ENCODE results near the gene MC1R. TPM values are rescaled to one million over a fixed set of nuclear protein-coding genes. Genes with fewer than 3 reads are reported as not detected.
A peak's percentile ranks its signal among the peaks of the same experiment; 100 is the strongest.

Gene MC1R
- total RNA-seq, 2 experiments from 2014 or later: 0.85 to 1.3 TPM

- Mint-ChIP-seq H3K9me3 (no peaks in the 10 kb centered on the region), H3K36me3 (peaks cover 44% of the 10 kb centered on the region), H3K4me1 (ENCODE audit: low read depth) (no peaks in the 10 kb centered on the region), H3K27me3 (no peaks in the 10 kb centered on the region), H3K27ac (no peak overlapping the region), H3K4me3 (no peak overlapping the region)
- ChIA-PET POLR2A (no interaction called here), CTCF (no interaction called here)
- no peak for DNase-seq
- intact Hi-C loops (cut with micrococcal nuclease): no loop called here
Measured at GRCh38 chr16:89884041-89884421, 34.6 kb upstream of the MC1R start.

- H3K4me3 Mint-ChIP-seq: no peak overlapping the region
- H3K4me1 Mint-ChIP-seq (ENCODE audit: low read depth): peaks cover 9% of the 10 kb centered on the region
- intact Hi-C loops (cut with micrococcal nuclease): no loop called here
- no peak overlapping the region for H3K27ac Mint-ChIP-seq
- no peaks in the 10 kb centered on the region for H3K9me3 Mint-ChIP-seq
- H3K27me3 Mint-ChIP-seq: no peaks in the 10 kb centered on the region
- ChIA-PET CTCF (interaction anchor here (0.6 to 2.0 kb wide), 2 partner anchors 23 to 28 kb away, joined by 3 to 8 read pairs; no protein-coding TSS in a partner anchor), POLR2A (interaction anchor here (1.5 kb wide), 1 partner anchor 9 kb away, joined by 3 read pairs; no protein-coding TSS in a partner anchor)
- DNase-seq: no peak
- H3K36me3 Mint-ChIP-seq: peaks cover 56% of the 10 kb centered on the region
Measured at GRCh38 chr16:89887243-89887642, 31.4 kb upstream of the MC1R start.

DNA sequence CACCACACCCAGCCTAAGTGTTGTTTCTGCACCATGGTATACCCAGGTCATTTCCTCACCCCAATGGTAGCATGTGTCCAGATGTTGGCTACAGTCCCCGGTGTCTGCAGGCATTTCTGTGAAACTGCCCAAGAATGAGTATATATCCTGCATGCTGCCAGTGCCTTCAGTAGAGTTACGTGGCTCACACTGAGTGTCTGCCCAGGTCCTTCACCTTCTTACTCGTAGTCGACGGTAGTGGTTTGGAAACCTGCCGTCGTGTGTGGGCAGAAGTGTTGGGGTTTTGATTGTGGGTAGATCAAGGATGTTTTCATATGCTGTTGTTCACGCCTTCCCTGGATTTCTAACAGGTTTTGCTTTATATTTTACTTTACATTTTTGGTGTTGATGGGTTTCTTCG, 28.5 kb upstream of the MC1R start:
- peaks cover 44% of the 10 kb centered on the region for H3K36me3 Mint-ChIP-seq
- H3K27ac Mint-ChIP-seq: peak overlapping the region; percentile 33
- POLR2A ChIA-PET: no interaction called here
- H3K27me3 Mint-ChIP-seq: no peaks in the 10 kb centered on the region
- CTCF ChIA-PET: interaction anchor here (1.1 kb wide), 1 partner anchor 20 kb away, joined by 3 read pairs; no protein-coding TSS in a partner anchor
- H3K9me3 Mint-ChIP-seq: no peaks in the 10 kb centered on the region
- intact Hi-C loops (cut with micrococcal nuclease): no loop called here
- H3K4me3 Mint-ChIP-seq: no peak overlapping the region
- H3K4me1 Mint-ChIP-seq (ENCODE audit: low read depth): peaks cover 9% of the 10 kb centered on the region
- peak; percentile 73 for DNase-seq

DNA sequence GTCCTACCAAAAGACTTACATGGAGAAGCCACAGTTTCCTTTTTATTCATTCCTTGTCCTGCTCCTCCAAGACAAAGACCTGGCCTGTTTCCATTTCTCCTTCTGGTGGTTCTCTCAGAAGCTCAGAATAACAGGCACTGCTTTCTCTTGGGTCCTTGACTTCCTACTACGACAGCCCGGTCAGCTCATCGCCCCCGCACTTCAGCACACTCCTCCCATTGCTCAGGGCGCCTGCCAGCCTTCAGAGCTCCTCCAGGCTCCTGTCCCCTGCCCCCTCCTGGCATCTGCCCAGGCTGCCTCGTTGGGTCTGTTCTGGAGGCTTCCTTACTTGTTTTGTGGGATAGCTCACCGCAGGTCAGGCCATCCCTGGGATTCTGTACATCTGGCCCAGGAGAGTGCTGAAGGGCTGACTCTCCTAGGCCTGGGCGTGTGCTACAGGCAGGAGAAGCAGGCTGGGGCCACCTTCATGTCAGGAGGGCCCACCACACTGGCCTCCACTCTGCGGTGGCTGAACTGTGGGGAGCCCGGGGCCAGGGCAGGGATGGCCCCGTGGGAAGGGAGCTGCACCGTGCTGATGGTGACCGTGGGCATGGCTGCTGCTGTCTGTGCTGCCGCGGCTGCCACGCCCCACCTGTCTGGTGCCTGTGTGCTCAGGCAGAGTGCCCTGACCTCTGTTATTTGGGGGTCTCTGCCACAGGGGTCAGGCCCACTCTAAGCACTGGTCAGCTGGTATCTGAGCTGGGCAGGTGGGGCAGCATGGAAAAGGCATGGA, 27.6 kb upstream of the MC1R start:
- H3K36me3 Mint-ChIP-seq: peaks cover 40% of the 10 kb centered on the region
- CTCF ChIA-PET: interaction anchor here (0.9 to 1.1 kb wide), 2 partner anchors 19 to 191 kb away, joined by 3 read pairs; no protein-coding TSS in a partner anchor

DNA sequence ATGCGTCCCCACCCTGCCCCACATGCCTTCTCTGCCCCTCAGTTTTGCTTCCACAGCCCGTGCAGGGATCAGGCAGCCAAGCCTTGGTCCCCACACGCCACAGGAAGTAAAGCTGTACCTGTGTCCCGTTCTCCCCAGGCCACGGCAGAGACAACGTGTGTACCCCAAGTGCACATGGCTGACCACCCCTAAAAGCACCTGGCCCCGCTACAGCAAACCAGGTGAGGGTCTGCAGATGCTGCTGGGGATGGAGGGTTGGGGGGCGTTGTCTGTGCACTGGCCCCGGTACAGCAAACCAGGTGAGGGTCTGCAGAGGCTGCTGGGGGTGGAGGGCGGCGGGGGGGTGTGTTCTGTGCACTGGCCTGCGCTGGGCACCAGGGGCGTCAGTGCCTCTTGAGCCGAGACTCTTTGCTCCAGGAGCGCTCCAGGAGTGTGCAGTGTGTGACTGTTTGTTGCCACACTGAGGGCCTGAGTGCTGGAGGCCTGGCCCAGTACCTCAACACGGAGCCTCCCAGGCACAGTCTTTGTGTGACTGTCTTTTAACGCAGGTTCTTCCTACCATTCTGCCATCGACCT, 26.5 kb upstream of the MC1R start:
- Mint-ChIP-seq H3K9me3 (no peaks in the 10 kb centered on the region), H3K4me3 (no peak overlapping the region), H3K27me3 (no peaks in the 10 kb centered on the region), H3K36me3 (peaks cover 37% of the 10 kb centered on the region), H3K4me1 (ENCODE audit: low read depth) (peaks cover 9% of the 10 kb centered on the region), H3K27ac (no peak overlapping the region)
- intact Hi-C loops (cut with micrococcal nuclease): no loop called here
- DNase-seq: no peak
- ChIA-PET CTCF (no interaction called here), POLR2A (no interaction called here)

More for the DNA sequence above, 27.6 kb upstream of the MC1R start:
- intact Hi-C loops (cut with micrococcal nuclease): no loop called here
- POLR2A ChIA-PET: no interaction called here
- no peak for DNase-seq
- no peak overlapping the region for H3K4me3 Mint-ChIP-seq
- no peaks in the 10 kb centered on the region for H3K9me3 Mint-ChIP-seq
- H3K4me1 Mint-ChIP-seq (ENCODE audit: low read depth): peaks cover 9% of the 10 kb centered on the region
- no peaks in the 10 kb centered on the region for H3K27me3 Mint-ChIP-seq
- no peak overlapping the region for H3K27ac Mint-ChIP-seq

- Mint-ChIP-seq H3K9me3 (no peaks in the 10 kb centered on the region), H3K4me1 (ENCODE audit: low read depth) (peaks cover 9% of the 10 kb centered on the region), H3K27me3 (no peaks in the 10 kb centered on the region), H3K36me3 (peaks cover 32% of the 10 kb centered on the region), H3K27ac (no peak overlapping the region), H3K4me3 (no peak overlapping the region)
- DNase-seq: no peak
- CTCF ChIA-PET: no interaction called here
- POLR2A ChIA-PET: no interaction called here
- intact Hi-C loops (cut with micrococcal nuclease): no loop called here
Measured at GRCh38 chr16:89892635-89893034, 26.0 kb upstream of the MC1R start.

GRCh38 chr16:89893642-89894548, 24.8 kb upstream of the MC1R start:
- no peak overlapping the region for H3K27ac Mint-ChIP-seq
- ChIA-PET POLR2A (no interaction called here), CTCF (interaction anchor here (1.3 kb wide), 1 partner anchor 16 kb away, joined by 3 read pairs; no protein-coding TSS in a partner anchor)
- no peak for DNase-seq
- peaks cover 9% of the 10 kb centered on the region for H3K4me1 Mint-ChIP-seq (ENCODE audit: low read depth)
- intact Hi-C loops (cut with micrococcal nuclease): no loop called here
- H3K4me3 Mint-ChIP-seq: no peak overlapping the region
- H3K9me3 Mint-ChIP-seq: no peaks in the 10 kb centered on the region
- H3K27me3 Mint-ChIP-seq: no peaks in the 10 kb centered on the region
- peaks cover 32% of the 10 kb centered on the region for H3K36me3 Mint-ChIP-seq

DNA sequence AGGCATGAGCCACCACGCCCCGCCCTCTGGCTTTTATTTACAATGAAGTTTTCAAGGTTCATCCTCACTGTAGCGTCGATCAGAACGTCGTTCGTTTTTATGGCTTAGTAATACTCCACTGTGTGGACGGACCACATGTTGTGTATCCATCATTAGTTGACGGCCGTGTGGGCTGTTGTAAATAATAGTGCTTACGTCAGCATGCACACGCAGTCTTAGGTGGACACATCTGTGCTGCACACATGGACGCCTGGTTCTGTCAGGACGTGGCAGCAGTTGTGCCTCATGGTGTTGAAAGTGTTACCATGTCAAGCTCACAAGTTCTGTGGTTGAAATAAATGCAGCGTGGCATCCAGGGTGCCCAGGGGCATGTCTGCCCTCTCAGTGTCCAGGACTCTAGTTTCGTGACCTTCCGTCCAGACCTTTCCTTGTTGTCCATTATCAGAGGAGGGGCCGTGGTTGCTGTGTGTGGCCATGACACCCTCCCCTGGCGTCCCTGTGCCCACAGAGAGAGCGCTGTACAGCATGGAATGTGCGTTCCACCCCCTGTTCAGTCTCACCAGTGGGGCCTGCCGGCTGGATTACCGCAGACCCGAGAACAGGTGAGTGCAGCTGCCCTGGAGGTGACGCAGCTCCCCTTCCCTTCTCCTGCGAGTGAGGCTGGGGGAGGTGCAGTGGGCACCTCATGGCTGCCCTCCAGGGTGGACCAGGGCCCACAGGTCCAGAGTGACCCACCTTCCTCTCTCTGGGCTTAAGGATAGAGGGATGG, 23.0 kb upstream of the MC1R start:
- Mint-ChIP-seq H3K27me3 (no peaks in the 10 kb centered on the region), H3K4me3 (no peak overlapping the region), H3K36me3 (peaks cover 38% of the 10 kb centered on the region), H3K9me3 (no peaks in the 10 kb centered on the region), H3K4me1 (ENCODE audit: low read depth) (peaks cover 7% of the 10 kb centered on the region), H3K27ac (no peak overlapping the region)
- intact Hi-C loops (cut with micrococcal nuclease): no loop called here
- DNase-seq: no peak
- CTCF ChIA-PET: interaction anchor here (0.8 kb wide), 1 partner anchor 33 kb away, joined by 3 read pairs; no protein-coding TSS in a partner anchor
- POLR2A ChIA-PET: no interaction called here

DNA sequence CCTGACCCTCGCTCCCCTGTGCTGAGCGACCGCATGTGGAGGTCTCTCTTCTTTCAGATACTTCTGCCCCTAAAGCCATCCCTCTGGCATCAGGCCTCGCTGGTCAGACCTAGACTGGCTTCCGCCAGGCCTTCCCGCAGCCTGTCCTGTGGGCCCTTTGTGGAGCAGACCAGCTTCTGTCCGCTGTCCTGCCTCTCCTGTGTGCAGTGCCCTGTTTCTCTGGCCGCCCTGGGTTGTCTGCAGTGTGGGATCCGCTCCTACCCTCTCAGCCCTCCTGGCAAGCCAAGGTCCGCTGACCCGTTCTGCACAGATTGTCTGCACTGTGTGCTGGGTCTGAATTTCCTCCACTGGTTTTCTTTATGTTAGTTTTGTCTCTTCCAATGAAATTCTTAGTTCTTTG, 21.5 kb upstream of the MC1R start:
- Mint-ChIP-seq H3K27me3 (no peaks in the 10 kb centered on the region), H3K4me3 (no peak overlapping the region), H3K27ac (no peak overlapping the region), H3K36me3 (peaks cover 30% of the 10 kb centered on the region), H3K4me1 (ENCODE audit: low read depth) (peaks cover 3% of the 10 kb centered on the region), H3K9me3 (no peaks in the 10 kb centered on the region)
- DNase-seq: no peak
- ChIA-PET CTCF (interaction anchor here (1.2 kb wide), 1 partner anchor 13 kb away, joined by 4 read pairs; no protein-coding TSS in a partner anchor), POLR2A (no interaction called here)
- intact Hi-C loops (cut with micrococcal nuclease): no loop called here

DNA sequence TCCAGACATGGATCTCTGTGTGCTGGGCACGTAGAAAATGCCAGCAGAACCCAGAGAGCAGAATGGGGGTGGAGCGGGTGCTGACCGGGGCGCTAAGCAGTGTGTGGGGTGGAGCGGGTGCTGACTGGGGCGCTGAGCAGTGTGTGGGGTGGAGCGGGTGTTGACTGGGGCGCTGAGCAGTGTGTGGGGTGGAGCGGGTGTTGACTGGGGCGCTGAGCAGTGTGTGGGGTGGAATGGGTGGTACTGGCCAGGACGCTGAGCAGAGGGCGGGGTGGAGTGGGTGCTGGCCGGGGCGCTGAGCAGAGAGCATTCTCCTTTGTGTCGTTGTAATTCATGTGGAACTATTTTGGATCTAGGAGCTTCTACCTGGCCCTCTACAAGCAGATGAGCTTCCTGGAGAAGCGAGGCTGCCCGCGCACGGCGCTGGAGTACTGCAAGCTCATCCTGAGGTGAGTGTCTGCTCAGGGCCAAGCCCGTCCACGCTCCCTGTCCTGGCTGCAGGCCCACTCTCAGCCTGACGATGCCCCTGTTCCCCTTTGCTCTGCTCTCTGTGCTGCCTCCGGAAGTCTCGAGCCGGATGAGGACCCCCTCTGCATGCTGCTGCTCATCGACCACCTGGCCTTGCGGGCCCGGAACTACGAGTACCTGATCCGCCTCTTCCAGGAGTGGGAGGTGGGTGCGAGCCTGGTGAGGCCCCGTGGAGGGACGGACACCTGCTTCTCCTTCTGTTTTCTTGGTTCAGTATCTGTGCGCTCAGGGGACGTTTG, 20.3 kb upstream of the MC1R start:
- ChIA-PET POLR2A (no interaction called here), CTCF (interaction anchor here (1.0 kb wide), 1 partner anchor 12 kb away, joined by 5 read pairs; no protein-coding TSS in a partner anchor)
- Mint-ChIP-seq H3K27ac (no peak overlapping the region), H3K4me3 (no peak overlapping the region), H3K27me3 (no peaks in the 10 kb centered on the region), H3K4me1 (ENCODE audit: low read depth) (peaks cover 3% of the 10 kb centered on the region), H3K36me3 (peaks cover 26% of the 10 kb centered on the region), H3K9me3 (no peaks in the 10 kb centered on the region)
- intact Hi-C loops (cut with micrococcal nuclease): no loop called here
- no peak for DNase-seq

GRCh38 chr16:89899879-89900481, 18.7 kb upstream of the MC1R start:
- Mint-ChIP-seq H3K27me3 (no peaks in the 10 kb centered on the region), H3K9me3 (no peaks in the 10 kb centered on the region), H3K4me3 (no peak overlapping the region), H3K36me3 (peaks cover 25% of the 10 kb centered on the region), H3K4me1 (ENCODE audit: low read depth) (peaks cover 3% of the 10 kb centered on the region), H3K27ac (no peak overlapping the region)
- no peak for DNase-seq
- intact Hi-C loops (cut with micrococcal nuclease): no loop called here
- POLR2A ChIA-PET: no interaction called here
- CTCF ChIA-PET: no interaction called here

Measured in activated CD4-positive, alpha-beta memory T cell treated with anti-CD3 and anti-CD28 coated beads for 36 hours (primary cell).